HTERT RPE-1 (cell line): Measurements from ENCODE around the gene CACNA1F.

Experiments used
- in situ Hi-C: fragments of 300-500 bp; cut with MboI; formaldehyde crosslinking; loops from 4 replicates; pipeline ENCODE4 v1.14.3; 2020; ENCODE audit warnings: low sequenced_read_pairs

CACNA1F gene

GRCh38 chrX:49257846-49258748, 25.0 kb upstream of the CACNA1F start:
- in situ Hi-C loops: no loop called here

GRCh38 chrX:49257074-49257790, 24.1 kb upstream of the CACNA1F start:
- in situ Hi-C loops: no loop called here

- in situ Hi-C loops: no loop called here
Observed at GRCh38 chrX:49256268-49256995, 23.3 kb upstream of the CACNA1F start.

GRCh38 chrX:49254639-49255038, 21.5 kb upstream of the CACNA1F start:
- in situ Hi-C loops: no loop called here

- in situ Hi-C loops: no loop called here
Observed at GRCh38 chrX:49251325-49251724, 18.2 kb upstream of the CACNA1F start.

GRCh38 chrX:49250578-49250977, 17.4 kb upstream of the CACNA1F start:
- in situ Hi-C loops: no loop called here

- in situ Hi-C loops: no loop called here
Observed at GRCh38 chrX:49250066-49250465, 16.9 kb upstream of the CACNA1F start.

GRCh38 chrX:49249616-49250015, 16.5 kb upstream of the CACNA1F start:
- in situ Hi-C loops: no loop called here

- in situ Hi-C loops: no loop called here
Observed at GRCh38 chrX:49249071-49249470, 15.9 kb upstream of the CACNA1F start.

- in situ Hi-C loops: no loop called here
Observed at GRCh38 chrX:49247916-49248811, 15.0 kb upstream of the CACNA1F start.

GRCh38 chrX:49247346-49247745, 14.2 kb upstream of the CACNA1F start:
- in situ Hi-C loops: no loop called here

- in situ Hi-C loops: no loop called here
Observed at GRCh38 chrX:49246541-49246940, 13.4 kb upstream of the CACNA1F start.

- in situ Hi-C loops: no loop called here
Observed at GRCh38 chrX:49244207-49244606, 11.1 kb upstream of the CACNA1F start.

- in situ Hi-C loops: no loop called here
Observed at GRCh38 chrX:49243166-49243565, 10.0 kb upstream of the CACNA1F start.

GRCh38 chrX:49242545-49243066, 9.5 kb upstream of the CACNA1F start:
- in situ Hi-C loops: no loop called here

GRCh38 chrX:49238735-49239134, 5.6 kb upstream of the CACNA1F start:
- in situ Hi-C loops: no loop called here

- in situ Hi-C loops: no loop called here
Observed at GRCh38 chrX:49237060-49237459, 3.9 kb upstream of the CACNA1F start.

GRCh38 chrX:49233887-49234555, 881 bp upstream of the CACNA1F start:
- in situ Hi-C loops: no loop called here

GRCh38 chrX:49232525-49232924, 615 bp downstream of the CACNA1F start:
- in situ Hi-C loops: no loop called here
